Ascending aorta (tissue), 2 donors: ENCODE results near the gene AIP. TPM values are rescaled to one million over a fixed set of nuclear protein-coding genes. Genes with fewer than 3 reads are reported as not detected.

Experiments
- DNase-seq, 2 donors: peaks; one replicate each; pipeline ENCODE4 v3.0.0-alpha.2; 2019; ENCODE audit warnings: low spot score in 2 of 2
- H3K27ac ChIP-seq, 2 donors: fragments of 200-600 bp; sonication (generic); one replicate each; pipeline ENCODE4 v1.5.1; 2016 to 2017; ENCODE audit warnings: mild to moderate bottlenecking in 1 of 2
- H3K27me3 ChIP-seq: fragments of 200-600 bp; sonication (generic); one replicate; pipeline ENCODE4 v1.5.1; 2017
- H3K36me3 ChIP-seq, 2 donors: fragments of 200-600 bp; sonication (generic); one replicate each; pipeline ENCODE4 v1.5.1; 2016
- H3K4me1 ChIP-seq, 2 donors: fragments of 200-600 bp; sonication (generic); one replicate each; pipeline ENCODE4 v1.5.1; 2016 to 2017; ENCODE audit warnings: mild to moderate bottlenecking in 1 of 2
- H3K4me3 ChIP-seq, 2 donors: fragments of 200-600 bp; sonication (generic); one replicate each; pipeline ENCODE4 v1.5.1; 2016 to 2017; ENCODE audit warnings: mild to moderate bottlenecking in 1 of 2
- H3K9me3 ChIP-seq, 2 donors: fragments of 200-600 bp; sonication (generic); one replicate each; pipeline ENCODE4 v1.5.1; 2016
- CTCF ChIP-seq, 3 experiments: fragments of 200-600 bp in 2 of 3; fragments of 450-650 bp in 1 of 3; sonication (generic) in 2 of 3; IDR thresholded peaks; one replicate each; pipeline ENCODE4 v1.5.1; 2016 to 2019; ENCODE audit warnings: antibody characterized with exemption in 3 of 3, mild to moderate bottlenecking in 1 of 3, moderate library complexity in 1 of 3
- intact Hi-C: fragments of 100-400 bp; cut with DNase I; formaldehyde crosslinking; loops from one replicate; pipeline ENCODE4 v1.15.1; 2023
- total RNA-seq: library from RNA; depleted of rRNA; stranded (reverse); fragments of >200 nt; gene quantifications from one replicate; pipeline ENCODE4 v1.1.0, GENCODE V29; 2016

AIP gene
- total RNA-seq, 1 donor from 2014 or later: 116 TPM

- intact Hi-C loops: loop anchor here (1.0 kb wide), 3 partner anchors 14 to 41 kb away; partner anchors contain the start of genes PPP1CA, RPS6KB2 and TMEM134
- Histone ChIP-seq H3K9me3 (no peaks in the 10 kb centered on the region), H3K27ac (peak overlapping the region; percentile 94 to 98), H3K27me3 (no peaks in the 10 kb centered on the region), H3K4me3 (peak overlapping the region; percentile 89 to 99), H3K36me3 (peaks cover 14 to 19% of the 10 kb centered on the region in 2 donors), H3K4me1 (peaks cover 8 to 13% of the 10 kb centered on the region in 2 donors)
- TF ChIP-seq CTCF (IDR thresholded peaks at IDR 0.05): no peak
- DNase-seq: no peak
These were observed 40.1 kb upstream of the AIP start for GRCh38 chr11:67442504-67443404.

- Histone ChIP-seq H3K4me3 (no peak overlapping the region), H3K27ac (no peak overlapping the region), H3K27me3 (no peaks in the 10 kb centered on the region), H3K9me3 (no peaks in the 10 kb centered on the region), H3K4me1 (peaks cover 8 to 13% of the 10 kb centered on the region in 2 donors), H3K36me3 (peaks cover 13 to 14% of the 10 kb centered on the region in 2 donors)
- intact Hi-C loops: no loop called here
- DNase-seq: no peak
- TF ChIP-seq CTCF (IDR thresholded peaks at IDR 0.05): no peak
These were observed 37.3 kb upstream of the AIP start for GRCh38 chr11:67445515-67445914.

- intact Hi-C loops: no loop called here
- no peak for TF ChIP-seq CTCF (IDR thresholded peaks at IDR 0.05)
- no peak overlapping the region for H3K27ac ChIP-seq
- H3K36me3 ChIP-seq: no peaks in the 10 kb centered on the region
- no peak overlapping the region for H3K4me3 ChIP-seq
- H3K4me1 ChIP-seq: peaks cover 3 to 6% of the 10 kb centered on the region in 2 donors
- DNase-seq: no peak
- no peaks in the 10 kb centered on the region for H3K27me3 ChIP-seq
- no peaks in the 10 kb centered on the region for H3K9me3 ChIP-seq
These were observed 34.6 kb upstream of the AIP start for GRCh38 chr11:67448220-67448609.

- H3K27ac ChIP-seq: no peak overlapping the region
- no peak for TF ChIP-seq CTCF (IDR thresholded peaks at IDR 0.05)
- intact Hi-C loops: no loop called here
- no peaks in the 10 kb centered on the region for H3K36me3 ChIP-seq
- no peaks in the 10 kb centered on the region for H3K27me3 ChIP-seq
- DNase-seq: no peak
- peaks cover 3 to 5% of the 10 kb centered on the region in 2 donors for H3K4me1 ChIP-seq
- H3K9me3 ChIP-seq: no peaks in the 10 kb centered on the region
- H3K4me3 ChIP-seq: no peak overlapping the region
These were observed 33.5 kb upstream of the AIP start for GRCh38 chr11:67449116-67449844.

GRCh38 chr11:67450796-67451657 lies 31.8 kb upstream of the AIP start:
- DNase-seq: no peak
- no peak overlapping the region for H3K4me3 ChIP-seq
- no peak overlapping the region for H3K27ac ChIP-seq
- no peaks in the 10 kb centered on the region for H3K36me3 ChIP-seq
- H3K9me3 ChIP-seq: no peaks in the 10 kb centered on the region
- H3K4me1 ChIP-seq: no peaks in the 10 kb centered on the region
- H3K27me3 ChIP-seq: no peaks in the 10 kb centered on the region
- intact Hi-C loops: no loop called here
- no peak for TF ChIP-seq CTCF (IDR thresholded peaks at IDR 0.05)
